PC-3 (cell line): Measurements from ENCODE around the gene ING2. TPM values are rescaled to one million over a fixed set of nuclear protein-coding genes. Genes with fewer than 3 reads are reported as not detected.

Source experiments
- ATAC-seq: fragments of 200-7000 bp; cut with Tn5 transposase; 2 replicates; pipeline ENCODE4 v1.9.1; 2020; ENCODE audit warnings: mild to moderate bottlenecking, moderate library complexity
- Bru-seq: library from RNA; stranded (reverse); fragments of 400-500 nt; gene quantifications from one replicate; lab custom pipeline; 2021; lab: Mats Ljungman, UMichigan
- BruChase-seq, 2 experiments: library from RNA; stranded (reverse); fragments of 400-500 nt; gene quantifications; one replicate each; lab custom pipeline; 2021; lab: Mats Ljungman, UMichigan
- BruUV-seq: library from RNA; stranded (reverse); fragments of 400-500 nt; replicated peaks from 2 replicates; lab custom pipeline; 2021; lab: Mats Ljungman, UMichigan
- CTCF ChIA-PET: fragments of 300-600 bp; sonication (Branson Sonifier 250); formaldehyde crosslinking; loops from one replicate; lab custom pipeline; 2022; ENCODE audit warnings: antibody characterized with exemption; lab: Charles Lee
- POLR2A ChIA-PET: fragments of 300-600 bp; sonication (Branson Sonifier 250); formaldehyde crosslinking; loops from one replicate; lab custom pipeline; 2022; ENCODE audit warnings: antibody characterized with exemption; ENCODE audit not compliant: unreplicated experiment; lab: Charles Lee
- DNase-seq: peaks from one replicate; pipeline ENCODE4 v3.0.0-alpha.2; 2015
- H2AFZ ChIP-seq: fragments of 300-600 bp; sonication (generic); 2 replicates; pipeline ENCODE4 v1.6.0; 2016; ENCODE audit warnings: antibody characterized with exemption, low read length
- H3F3A ChIP-seq: fragments of 300-600 bp; sonication (generic); one replicate; pipeline ENCODE4 v1.6.0; 2017; ENCODE audit warnings: antibody characterized with exemption, low read length, control low read depth, mild to moderate bottlenecking; ENCODE audit not compliant: unreplicated experiment
- H3K27ac ChIP-seq: fragments of 300-600 bp; sonication (generic); 2 replicates; pipeline ENCODE4 v1.5.1; 2016; ENCODE audit warnings: mild to moderate bottlenecking, low read length
- H3K27me3 ChIP-seq: fragments of 300-600 bp; sonication (generic); 2 replicates; pipeline ENCODE4 v1.6.1; 2016; ENCODE audit warnings: low read length, mixed read lengths
- H3K36me3 ChIP-seq: fragments of 300-600 bp; sonication (generic); 2 replicates; pipeline ENCODE4 v1.6.1; 2016; ENCODE audit warnings: low read depth, mixed run types, low read length, mixed read lengths
- H3K4me1 ChIP-seq: fragments of 300-600 bp; sonication (generic); 2 replicates; pipeline ENCODE4 v1.5.1; 2016; ENCODE audit warnings: low read length; ENCODE audit not compliant: insufficient read depth
- H3K4me2 ChIP-seq: fragments of 300-600 bp; sonication (generic); 2 replicates; pipeline ENCODE4 v1.6.0; 2016; ENCODE audit warnings: low read length
- H3K4me3 ChIP-seq: fragments of 300-600 bp; sonication (generic); 2 replicates; pipeline ENCODE4 v1.5.1; 2016; ENCODE audit warnings: mild to moderate bottlenecking, low read length, mixed read lengths
- H3K79me2 ChIP-seq: fragments of 300-600 bp; sonication (generic); 2 replicates; pipeline ENCODE4 v1.6.1; 2017; ENCODE audit warnings: low read length, mixed read lengths
- H3K9ac ChIP-seq: fragments of 300-600 bp; sonication (generic); 2 replicates; pipeline ENCODE4 v1.6.0; 2016; ENCODE audit warnings: mild to moderate bottlenecking, low read length
- H3K9me2 ChIP-seq: fragments of 300-600 bp; sonication (generic); replicated peaks from 2 replicates; pipeline ENCODE4 v1.6.1; 2016; ENCODE audit warnings: mixed run types, low read length, mixed read lengths
- H3K9me3 ChIP-seq: fragments of 300-600 bp; sonication (generic); 2 replicates; pipeline ENCODE4 v1.6.1; 2016; ENCODE audit warnings: low read length, mixed read lengths
- H4K20me1 ChIP-seq: fragments of 300-600 bp; sonication (generic); 2 replicates; pipeline ENCODE4 v1.6.1; 2016; ENCODE audit warnings: low read length, mixed read lengths
- EZH2 ChIP-seq: fragments of 300-600 bp; sonication (generic); IDR thresholded peaks from one replicate; pipeline ENCODE4 v1.6.1; 2017; ENCODE audit warnings: antibody characterized with exemption, mild to moderate bottlenecking, low read length; ENCODE audit not compliant: unreplicated experiment
- EZH2phosphoT487 ChIP-seq: fragments of 300-600 bp; sonication (generic); IDR thresholded peaks from 2 replicates; pipeline ENCODE4 v1.6.1; 2018; ENCODE audit warnings: mild to moderate bottlenecking, antibody characterized with exemption, low read length, borderline replicate concordance
- intact Hi-C: fragments of 100-400 bp; cut with micrococcal nuclease; formaldehyde crosslinking; loops from 2 replicates; pipeline ENCODE4 v1.9.0; 2023
- long read RNA-seq: library from polyadenylated mRNA; unstranded; transcript quantifications from one replicate; pipeline ENCODE4 v2.0.0, GENCODE V29; 2021; ENCODE audit not compliant: unreplicated experiment
- total RNA-seq: library from RNA; depleted of rRNA; stranded (reverse); fragments of >200 nt; gene quantifications from 2 replicates; pipeline ENCODE4 v1.2.3, GENCODE V29; 2014; rRNA removed
- TF ChIP-seq, protein P1 (sequence below): fragments of 300-600 bp; sonication (generic); conservative IDR thresholded peaks from 2 replicates; pipeline ENCODE4 v1.5.1; 2017; ENCODE audit warnings: antibody characterized with exemption, low read depth, mild to moderate bottlenecking, low read length

ING2 gene
- total RNA-seq (12.4 and 17.3 TPM in 2 replicates), Bru-seq, nascent RNA (percentile 67 among the genes with signal in this experiment), BruChase-seq, experiment 1, labeled RNA remaining after a 6-hour chase (percentile 77 among the genes with signal in this experiment), BruChase-seq, experiment 2, labeled RNA remaining after a 2-hour chase (percentile 77 among the genes with signal in this experiment)
- long read RNA-seq, transcript ING2-201 (2 exons, 1,189 nt) = major isoform, 30 of 39 reads
- long read RNA-seq, partial matches to known transcripts = 0 of 39 reads
- long read RNA-seq, other reads (novel, unspliced or antisense) = 7 of 39 reads

- no peaks in the 10 kb centered on the region for H3K9me2 ChIP-seq
- CTCF ChIA-PET = interaction anchor here (0.9 kb wide), 1 partner anchor 95 kb away, joined by 3 read pairs; no protein-coding TSS in a partner anchor
Observed at GRCh38 chr4:183504930-183505610, at the start of gene ING2. ING2 (plus strand) TSS chr4:183505058; CDS start chr4:183505196, 138 bp downstream.

GRCh38 chr4:183455431-183456195, 49.2 kb upstream of the ING2 start:
- ATAC-seq = no peak

More at GRCh38 chr4:183504930-183505610, at the start of gene ING2:
- Histone ChIP-seq H3K9me3 (no peaks in the 10 kb centered on the region), H4K20me1 (no peaks in the 10 kb centered on the region; the same call in 1 of the 2 replicates), H3K36me3 (peaks cover under 1% of the 10 kb centered on the region; the same call in 1 of the 2 replicates), H3K4me2 (peak within 1 kb of the TSS; percentile 98), H3F3A (no peaks in the 10 kb centered on the region), H3K27ac (peak within 1 kb of the TSS; percentile 83), H3K9ac (peak within 1 kb of the TSS; percentile 87), H3K27me3 (no peaks in the 10 kb centered on the region), H3K4me1 (peaks cover 14% of the 10 kb centered on the region), H3K4me3 (peak within 1 kb of the TSS; percentile 93), H3K79me2 (peaks cover 60% of the 10 kb centered on the region), H2AFZ (peak within 1 kb of the TSS; percentile 77)
- POLR2A ChIA-PET = interaction anchor here (0.6 kb wide), 1 partner anchor 131 kb away, joined by 4 read pairs; no protein-coding TSS in a partner anchor
- intact Hi-C loops = loop anchor here (2.0 to 10.0 kb wide), 3 partner anchors 60 to 132 kb away; partner anchors contain the start of gene CDKN2AIP
- BruUV-seq = no TSS peak
- DNase-seq (no peak), ATAC-seq (peak; percentile 54)
- no peak for TF ChIP-seq EZH2
- TF ChIP-seq, protein P1, sequence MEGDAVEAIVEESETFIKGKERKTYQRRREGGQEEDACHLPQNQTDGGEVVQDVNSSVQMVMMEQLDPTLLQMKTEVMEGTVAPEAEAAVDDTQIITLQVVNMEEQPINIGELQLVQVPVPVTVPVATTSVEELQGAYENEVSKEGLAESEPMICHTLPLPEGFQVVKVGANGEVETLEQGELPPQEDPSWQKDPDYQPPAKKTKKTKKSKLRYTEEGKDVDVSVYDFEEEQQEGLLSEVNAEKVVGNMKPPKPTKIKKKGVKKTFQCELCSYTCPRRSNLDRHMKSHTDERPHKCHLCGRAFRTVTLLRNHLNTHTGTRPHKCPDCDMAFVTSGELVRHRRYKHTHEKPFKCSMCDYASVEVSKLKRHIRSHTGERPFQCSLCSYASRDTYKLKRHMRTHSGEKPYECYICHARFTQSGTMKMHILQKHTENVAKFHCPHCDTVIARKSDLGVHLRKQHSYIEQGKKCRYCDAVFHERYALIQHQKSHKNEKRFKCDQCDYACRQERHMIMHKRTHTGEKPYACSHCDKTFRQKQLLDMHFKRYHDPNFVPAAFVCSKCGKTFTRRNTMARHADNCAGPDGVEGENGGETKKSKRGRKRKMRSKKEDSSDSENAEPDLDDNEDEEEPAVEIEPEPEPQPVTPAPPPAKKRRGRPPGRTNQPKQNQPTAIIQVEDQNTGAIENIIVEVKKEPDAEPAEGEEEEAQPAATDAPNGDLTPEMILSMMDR = no peak
- TF ChIP-seq EZH2phosphoT487 = no peak

More at GRCh38 chr4:183455431-183456195, 49.2 kb upstream of the ING2 start:
- no peak for DNase-seq
- H3K4me3 ChIP-seq = no peak overlapping the region
- no peaks in the 10 kb centered on the region for H3F3A ChIP-seq
- no peak for TF ChIP-seq EZH2
- TF ChIP-seq EZH2phosphoT487 = no peak
- TF ChIP-seq, protein P1 = no peak
- intact Hi-C loops = no loop called here
- CTCF ChIA-PET = no interaction called here
- H3K9me2 ChIP-seq = no peaks in the 10 kb centered on the region
- H3K27ac ChIP-seq = no peak overlapping the region
- H3K9me3 ChIP-seq = no peaks in the 10 kb centered on the region
- H3K4me1 ChIP-seq = no peaks in the 10 kb centered on the region
- H4K20me1 ChIP-seq = no peaks in the 10 kb centered on the region
- no peak overlapping the region for H2AFZ ChIP-seq
- H3K4me2 ChIP-seq = no peak overlapping the region
- BruUV-seq = no TSS peak
- no peaks in the 10 kb centered on the region for H3K27me3 ChIP-seq
- H3K79me2 ChIP-seq = no peaks in the 10 kb centered on the region
- H3K9ac ChIP-seq = no peak overlapping the region
- H3K36me3 ChIP-seq = peaks cover 4% of the 10 kb centered on the region; the same call in 1 of the 2 replicates
- POLR2A ChIA-PET = no interaction called here
